Neuronal stem cell (in vitro differentiated cells): ENCODE data around the gene FOXA2.
"Not testable (repeated sequence)": the region's sequence is repeated elsewhere in the genome, so short reads cannot be mapped to it uniquely, and the experiment has no call there.

Experiments
- DNase-seq: peaks from one replicate; pipeline ENCODE4 v3.0.0-alpha.2; 2013; ENCODE audit warnings: low spot score
- H2AFZ ChIP-seq: one replicate; pipeline ENCODE4 v1.6.1; 2013; ENCODE audit warnings: mild to moderate bottlenecking, low read length, inconsistent platforms
- H2AK5ac ChIP-seq: 2 replicates; pipeline ENCODE4 v1.6.1; 2013; ENCODE audit warnings: low read depth, mild to moderate bottlenecking, inconsistent platforms, low read length, moderate library complexity, mixed read lengths
- H2BK120ac ChIP-seq: 2 replicates; pipeline ENCODE4 v1.6.1; 2013; ENCODE audit warnings: low read depth, mild to moderate bottlenecking, inconsistent platforms, low read length, moderate library complexity, mixed read lengths
- H2BK12ac ChIP-seq: one replicate; pipeline ENCODE4 v1.6.1; 2013; ENCODE audit warnings: low read length, inconsistent platforms
- H2BK15ac ChIP-seq: 2 replicates; pipeline ENCODE4 v1.6.1; 2013; ENCODE audit warnings: mild to moderate bottlenecking, low read length, inconsistent platforms, mixed read lengths
- H2BK5ac ChIP-seq: one replicate; pipeline ENCODE4 v1.6.1; 2013; ENCODE audit warnings: inconsistent platforms, mild to moderate bottlenecking, low read length, moderate library complexity
- H3K14ac ChIP-seq: one replicate; pipeline ENCODE4 v1.6.1; 2013; ENCODE audit warnings: low read length, inconsistent platforms
- H3K18ac ChIP-seq: 2 replicates; pipeline ENCODE4 v1.6.1; 2013; ENCODE audit warnings: low read length, inconsistent platforms
- H3K23ac ChIP-seq: 2 replicates; pipeline ENCODE4 v1.6.1; 2013; ENCODE audit warnings: low read depth, mild to moderate bottlenecking, mixed read lengths, low read length, inconsistent platforms; ENCODE audit not compliant: poor library complexity
- H3K27ac ChIP-seq: replicated peaks from 3 replicates; pipeline ENCODE4 v1.5.1; 2013; ENCODE audit warnings: low read length, inconsistent platforms
- H3K27me3 ChIP-seq, 3 experiments: 2 replicates each; pipeline ENCODE4 v1.6.1; 2013; ENCODE audit warnings: low read length in 3 of 3, mild to moderate bottlenecking in 2 of 3, inconsistent platforms in 1 of 3, low read depth in 1 of 3, mixed read lengths in 1 of 3, moderate library complexity in 1 of 3; ENCODE audit not compliant: control insufficient read depth in 3 of 3, insufficient read depth in 3 of 3
- H3K36me3 ChIP-seq, 2 donors: replicated peaks in 1 of 2; 2 replicates each; pipeline ENCODE4 v1.6.1; 2013; ENCODE audit warnings: low read length in 2 of 2; ENCODE audit not compliant: control insufficient read depth in 2 of 2, insufficient read depth in 2 of 2
- H3K4ac ChIP-seq: 2 replicates; pipeline ENCODE4 v1.6.1; 2013; ENCODE audit warnings: inconsistent platforms, mild to moderate bottlenecking, low read length, moderate library complexity
- H3K4me1 ChIP-seq, 2 donors: 1 replicate in 1 of 2; 2 replicates in 1 of 2; pipeline ENCODE4 v1.6.1; 2013; ENCODE audit warnings: low read length in 2 of 2, low read depth in 1 of 2; ENCODE audit not compliant: control insufficient read depth in 2 of 2, insufficient read depth in 1 of 2
- H3K4me2 ChIP-seq: one replicate; pipeline ENCODE4 v1.6.1; 2013; ENCODE audit warnings: mild to moderate bottlenecking, low read length, inconsistent platforms; ENCODE audit not compliant: insufficient read depth, poor library complexity, severe bottlenecking
- H3K4me3 ChIP-seq, 2 donors: 2 replicates each; pipeline ENCODE4 v1.5.1; 2013; ENCODE audit warnings: low read length in 2 of 2, mild to moderate bottlenecking in 2 of 2, inconsistent platforms in 1 of 2, moderate library complexity in 1 of 2
- H3K79me1 ChIP-seq: one replicate; pipeline ENCODE4 v1.6.1; 2013; ENCODE audit warnings: low read depth, mild to moderate bottlenecking, inconsistent platforms, low read length, moderate library complexity
- H3K9ac ChIP-seq: one replicate; pipeline ENCODE4 v1.6.1; 2013; ENCODE audit warnings: mild to moderate bottlenecking, low read depth, low read length, inconsistent platforms; ENCODE audit not compliant: poor library complexity
- H3K9me3 ChIP-seq, 2 donors: replicated peaks in 1 of 2; 2 replicates each; pipeline versions ENCODE3 to v1.6.1; 2013; ENCODE audit warnings: low read length in 2 of 2, mild to moderate bottlenecking in 2 of 2, inconsistent platforms in 1 of 2, low read depth in 1 of 2, mixed read lengths in 1 of 2, moderate library complexity in 1 of 2; ENCODE audit not compliant: control insufficient read depth in 2 of 2, insufficient read depth in 1 of 2
- H4K8ac ChIP-seq: one replicate; pipeline ENCODE4 v1.6.1; 2013; ENCODE audit warnings: low read depth, mild to moderate bottlenecking, inconsistent platforms, low read length, moderate library complexity
- H4K91ac ChIP-seq: one replicate; pipeline ENCODE4 v1.6.1; 2013; ENCODE audit warnings: low read length, low read depth, mild to moderate bottlenecking, inconsistent platforms; ENCODE audit not compliant: poor library complexity
- WGBS, 2 donors: extraction: QIAGEN DNeasy Blood & Tissue Kit; methylation state at CpG; one replicate each; pipeline ENCODE4 v1.1.7; 2013; ENCODE audit warnings: missing lambda C conversion rate in 2 of 2, mixed read lengths in 1 of 2; ENCODE audit not compliant: insufficient read length in 2 of 2, insufficient replicate concordance in 1 of 2; ENCODE audit errors: extremely low coverage in 2 of 2; 5-methylcytosine and 5-hydroxymethylcytosine counted together

Gene FOXA2

GRCh38 chr20:22555791-22556564 lies 28.4 kb downstream of the FOXA2 start:
- no CpG with 5 or more reads among the region's 5 CpGs for WGBS, 2 donors
- Histone ChIP-seq H4K8ac (no peak overlapping the region), H3K27me3 (peaks cover 0 to 43% (median 38%) of the 10 kb centered on the region in 3 experiments), H2AFZ (no peak overlapping the region), H3K18ac (no peak overlapping the region), H2BK12ac (no peak overlapping the region), H4K91ac (no peak overlapping the region), H2AK5ac (no peak overlapping the region), H2BK5ac (no peak overlapping the region), H3K4ac (no peak overlapping the region), H3K9ac (no peak overlapping the region), H3K27ac (no peak overlapping the region), H3K79me1 (no peaks in the 10 kb centered on the region), H3K9me3 (no peaks in the 10 kb centered on the region), H3K4me3 (no peak overlapping the region), H3K14ac (no peak overlapping the region), H3K4me2 (no peak overlapping the region), H3K23ac (no peak overlapping the region), H3K36me3 (no peaks in the 10 kb centered on the region), H3K4me1 (peaks cover 0 to 3% of the 10 kb centered on the region in 2 donors), H2BK15ac (no peak overlapping the region), H2BK120ac (no peak overlapping the region)
- DNase-seq, result no peak

- WGBS, 2 donors, result no CpG with 5 or more reads among the region's 2 CpGs
- H4K8ac ChIP-seq, result no peak overlapping the region
- H2BK120ac ChIP-seq, result no peak overlapping the region
- H3K27ac ChIP-seq, result no peak overlapping the region
- no peak overlapping the region for H3K4me3 ChIP-seq
- H3K27me3 ChIP-seq, result peaks cover 0 to 29% (median 22%) of the 10 kb centered on the region in 3 experiments
- no peak overlapping the region for H2AK5ac ChIP-seq
- H3K4me2 ChIP-seq, result no peak overlapping the region
- no peak overlapping the region for H2BK12ac ChIP-seq
- no peak overlapping the region for H2AFZ ChIP-seq
- H3K36me3 ChIP-seq, result no peaks in the 10 kb centered on the region
- no peaks in the 10 kb centered on the region for H3K4me1 ChIP-seq
- H3K4ac ChIP-seq, result no peak overlapping the region
- H3K18ac ChIP-seq, result no peak overlapping the region
- DNase-seq, result no peak
- H3K9me3 ChIP-seq, result peaks cover 0 to 2% of the 10 kb centered on the region in 2 donors
- H2BK15ac ChIP-seq, result no peak overlapping the region
- no peak overlapping the region for H4K91ac ChIP-seq
- no peaks in the 10 kb centered on the region for H3K79me1 ChIP-seq
- no peak overlapping the region for H3K23ac ChIP-seq
- H3K9ac ChIP-seq, result no peak overlapping the region
- H2BK5ac ChIP-seq, result no peak overlapping the region
- no peak overlapping the region for H3K14ac ChIP-seq
These were observed 30.0 kb downstream of the FOXA2 start for GRCh38 chr20:22554391-22554790.

- not testable (repeated sequence) for H2BK5ac ChIP-seq
These were observed 33.9 kb downstream of the FOXA2 start for GRCh38 chr20:22550514-22550913.

GRCh38 chr20:22548040-22548439 lies 36.3 kb downstream of the FOXA2 start:
- no peak overlapping the region for H2BK120ac ChIP-seq
- no peak overlapping the region for H3K18ac ChIP-seq
- H2BK15ac ChIP-seq, result no peak overlapping the region
- no peak overlapping the region for H3K27ac ChIP-seq
- H2AFZ ChIP-seq, result no peak overlapping the region
- no peak overlapping the region for H3K4me3 ChIP-seq
- no peak overlapping the region for H2BK12ac ChIP-seq
- no peak overlapping the region for H4K8ac ChIP-seq
- no peak overlapping the region for H4K91ac ChIP-seq
- H3K9ac ChIP-seq, result no peak overlapping the region
- no peak overlapping the region for H3K23ac ChIP-seq
- H3K4me2 ChIP-seq, result no peak overlapping the region
- H3K14ac ChIP-seq, result no peak overlapping the region
- no peak overlapping the region for H3K4ac ChIP-seq
- H2BK5ac ChIP-seq, result no peak overlapping the region
- peaks cover 0 to 2% of the 10 kb centered on the region in 2 donors for H3K4me1 ChIP-seq
- peaks cover 0 to 2% of the 10 kb centered on the region in 2 donors for H3K9me3 ChIP-seq
- H3K27me3 ChIP-seq, result no peaks in the 10 kb centered on the region
- DNase-seq, result no peak
- no peaks in the 10 kb centered on the region for H3K79me1 ChIP-seq
- no CpG with 5 or more reads among the region's 4 CpGs for WGBS, 2 donors
- H3K36me3 ChIP-seq, result no peaks in the 10 kb centered on the region
- H2AK5ac ChIP-seq, result no peak overlapping the region

More at GRCh38 chr20:22550514-22550913, 33.9 kb downstream of the FOXA2 start:
- H3K4ac ChIP-seq, H2BK12ac ChIP-seq, H2AK5ac ChIP-seq, H3K23ac ChIP-seq, H3K14ac ChIP-seq, H2BK15ac ChIP-seq, H3K4me3 ChIP-seq, H3K27ac ChIP-seq, H3K79me1 ChIP-seq, DNase-seq, H3K18ac ChIP-seq, H3K4me1 ChIP-seq, H3K9ac ChIP-seq, H2AFZ ChIP-seq, H3K36me3 ChIP-seq, H3K4me2 ChIP-seq, H4K8ac ChIP-seq, H2BK120ac ChIP-seq, H3K9me3 ChIP-seq, H3K27me3 ChIP-seq, H4K91ac ChIP-seq: not testable (repeated sequence)
- WGBS, 2 donors, result no CpG with 5 or more reads among the region's 4 CpGs
